ENCODE measurements around the gene KCNN3.
"Not testable (repeated sequence)": the region's sequence is repeated elsewhere in the genome, so short reads cannot be mapped to it uniquely, and the experiment has no call there.

KCNN3 gene

DNA sequence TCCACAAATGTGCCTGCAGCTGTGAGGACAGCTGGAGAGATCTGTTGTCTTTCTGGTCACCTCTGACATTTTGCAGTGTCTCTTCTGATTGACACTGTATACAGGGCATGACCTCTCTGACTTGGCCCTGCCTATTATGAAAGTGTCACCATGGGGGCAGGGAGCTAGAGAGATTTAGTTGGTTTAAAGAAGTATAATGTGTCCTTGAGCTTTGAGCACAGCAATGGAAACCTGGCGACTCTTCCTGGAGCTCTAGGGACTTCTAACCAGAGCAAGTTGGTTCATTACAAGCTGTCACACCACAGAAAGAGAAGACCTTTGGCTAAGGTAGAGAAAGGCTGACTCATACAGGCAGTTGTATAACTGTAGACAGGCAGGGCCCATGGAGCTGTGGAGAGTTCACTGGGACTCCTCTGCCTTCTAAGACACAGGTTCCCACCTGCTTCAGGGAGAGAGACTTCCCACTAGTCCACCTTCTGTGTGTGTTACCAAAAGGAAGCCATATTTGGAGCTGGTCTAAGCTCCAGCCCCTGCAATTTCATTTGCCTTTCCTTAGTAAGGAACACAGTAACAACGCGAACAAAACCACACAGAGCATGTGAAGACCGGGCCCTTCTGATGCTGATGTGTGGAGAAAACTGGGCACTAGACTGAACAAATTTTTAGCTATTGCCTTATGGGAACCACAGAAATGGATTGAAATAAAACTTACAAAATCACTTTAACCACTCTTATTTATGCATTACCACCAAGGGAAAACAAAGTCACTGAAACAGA lies 171.6 kb downstream of the KCNN3 start:
- peak; percentile 16 for DNase-seq (ENCODE audit: low spot score)

DNA sequence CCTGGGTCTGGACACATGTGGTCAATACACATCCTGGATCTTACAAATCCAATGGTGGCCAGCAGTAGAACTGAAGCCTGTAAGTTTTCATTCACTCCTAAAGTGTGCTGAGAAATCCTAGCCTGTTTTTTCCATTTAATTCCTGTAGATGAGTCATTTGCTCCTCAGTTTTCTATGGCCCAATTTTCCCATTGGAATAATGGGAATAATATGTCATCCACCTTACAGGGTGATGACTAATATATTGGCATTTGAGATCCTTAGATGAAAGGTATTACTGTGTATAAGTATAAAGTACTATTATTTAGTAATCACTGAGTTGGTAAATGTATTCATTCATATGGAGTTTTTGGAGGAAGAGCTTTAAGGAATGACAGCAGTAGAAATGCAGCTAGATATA lies 172.4 kb downstream of the KCNN3 start:
- peak; percentile 61 for DNase-seq (ENCODE audit: low spot score)

GRCh38 chr1:154696456-154696855 lies 173.6 kb downstream of the KCNN3 start:
- DNase-seq (ENCODE audit: low spot score), result no peak

GRCh38 chr1:154695985-154696384 lies 174.1 kb downstream of the KCNN3 start:
- DNase-seq (ENCODE audit: low spot score), result no peak

- no peak for DNase-seq (ENCODE audit: low spot score)
Observed at GRCh38 chr1:154694995-154695394, 175.1 kb downstream of the KCNN3 start.

GRCh38 chr1:154689083-154689482 lies 181.0 kb downstream of the KCNN3 start:
- no peak for DNase-seq (ENCODE audit: low spot score)

DNA sequence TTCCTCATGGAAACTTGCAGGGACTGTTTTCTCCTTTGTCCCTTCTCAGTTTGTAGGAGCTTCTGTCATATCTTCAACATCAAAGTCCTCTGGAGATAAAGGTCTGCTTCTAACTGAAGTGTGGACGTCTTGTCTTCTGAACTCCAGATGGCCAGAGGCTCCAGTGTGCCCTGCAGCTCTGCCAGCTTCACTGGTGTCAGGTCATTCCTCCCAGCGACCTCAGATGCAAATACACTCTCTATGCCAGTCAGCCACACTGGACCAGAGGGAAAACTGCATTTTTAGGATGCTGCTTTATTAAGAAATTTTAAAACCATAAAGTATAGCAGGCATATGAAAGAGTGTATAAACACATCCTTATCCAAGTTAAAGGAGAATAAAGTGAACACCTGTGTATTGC lies 183.6 kb downstream of the KCNN3 start:
- DNase-seq (ENCODE audit: low spot score), result no peak

GRCh38 chr1:154683820-154684219 lies 186.3 kb downstream of the KCNN3 start:
- no peak for DNase-seq (ENCODE audit: low spot score)

DNA sequence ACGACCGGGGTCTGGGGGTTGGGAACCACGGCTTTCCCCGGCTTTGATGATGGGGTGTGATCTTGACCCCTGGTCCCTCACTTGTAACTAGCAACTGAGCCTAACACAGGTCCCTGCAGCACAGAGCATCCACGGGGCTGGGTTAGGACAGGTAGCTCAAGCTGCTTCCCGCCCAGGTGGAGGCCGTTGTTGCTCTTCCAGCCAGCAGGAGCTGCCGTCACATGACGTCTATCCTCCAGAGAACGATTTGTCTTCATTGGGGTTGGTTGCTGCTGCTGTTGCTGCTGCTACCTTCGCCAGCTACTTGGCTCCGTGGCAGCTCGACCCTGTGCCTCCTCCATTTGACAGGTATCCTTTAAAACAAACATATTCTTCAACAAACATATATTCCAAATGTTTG lies 187.8 kb downstream of the KCNN3 start:
- DNase-seq (ENCODE audit: low spot score), result no peak

DNA sequence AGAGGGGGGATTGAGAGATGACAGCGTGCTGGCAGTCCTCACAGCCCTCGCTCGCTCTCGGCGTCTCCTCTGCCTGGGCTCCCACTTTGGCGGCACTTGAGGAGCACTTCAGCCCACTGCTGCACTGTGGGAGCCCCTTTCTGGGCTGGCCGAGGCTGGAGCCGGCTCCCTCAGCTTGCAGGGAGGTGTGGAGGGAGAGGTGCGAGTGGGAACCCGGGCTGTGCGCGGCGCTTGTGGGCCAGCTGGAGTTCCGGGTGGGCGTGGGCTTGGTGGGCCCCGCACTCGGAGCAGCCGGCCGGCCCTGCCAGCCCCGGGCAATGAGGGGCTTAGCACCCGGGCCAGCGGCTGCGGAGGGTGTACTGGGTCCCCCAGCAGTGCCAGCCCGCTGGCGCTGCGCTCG lies 192.2 kb downstream of the KCNN3 start:
- not testable (repeated sequence) for DNase-seq (ENCODE audit: low spot score)

GRCh38 chr1:154676847-154677246 lies 193.2 kb downstream of the KCNN3 start:
- not testable (repeated sequence) for DNase-seq (ENCODE audit: low spot score)

- DNase-seq (ENCODE audit: low spot score), result not testable (repeated sequence)
Observed at GRCh38 chr1:154674456-154674855, 195.6 kb downstream of the KCNN3 start.

GRCh38 chr1:154672245-154672644 lies 197.8 kb downstream of the KCNN3 start:
- not testable (repeated sequence) for DNase-seq (ENCODE audit: low spot score)

DNA sequence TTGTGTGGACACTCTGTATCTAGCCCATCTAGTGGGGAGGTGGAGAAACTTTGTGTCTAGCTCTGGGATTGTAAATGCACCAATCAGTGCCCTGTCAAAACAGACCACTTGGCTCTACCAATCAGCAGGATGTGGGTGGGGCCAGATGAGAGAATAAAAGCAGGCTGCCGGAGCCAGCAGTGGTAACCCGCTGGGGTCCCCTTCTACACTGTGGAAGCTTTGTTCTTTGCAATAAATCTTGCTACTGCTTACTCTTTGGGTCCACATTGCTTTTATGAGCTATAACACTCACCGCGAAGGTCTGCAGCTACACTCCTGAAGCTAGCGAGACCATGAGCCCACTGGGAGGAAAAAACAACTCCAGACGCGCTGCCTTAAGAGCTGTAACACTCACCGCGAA lies 198.7 kb downstream of the KCNN3 start:
- DNase-seq (ENCODE audit: low spot score), result not testable (repeated sequence)

- DNase-seq (ENCODE audit: low spot score), result not testable (repeated sequence)
Observed at GRCh38 chr1:154670310-154671270, 199.5 kb downstream of the KCNN3 start.

DNA sequence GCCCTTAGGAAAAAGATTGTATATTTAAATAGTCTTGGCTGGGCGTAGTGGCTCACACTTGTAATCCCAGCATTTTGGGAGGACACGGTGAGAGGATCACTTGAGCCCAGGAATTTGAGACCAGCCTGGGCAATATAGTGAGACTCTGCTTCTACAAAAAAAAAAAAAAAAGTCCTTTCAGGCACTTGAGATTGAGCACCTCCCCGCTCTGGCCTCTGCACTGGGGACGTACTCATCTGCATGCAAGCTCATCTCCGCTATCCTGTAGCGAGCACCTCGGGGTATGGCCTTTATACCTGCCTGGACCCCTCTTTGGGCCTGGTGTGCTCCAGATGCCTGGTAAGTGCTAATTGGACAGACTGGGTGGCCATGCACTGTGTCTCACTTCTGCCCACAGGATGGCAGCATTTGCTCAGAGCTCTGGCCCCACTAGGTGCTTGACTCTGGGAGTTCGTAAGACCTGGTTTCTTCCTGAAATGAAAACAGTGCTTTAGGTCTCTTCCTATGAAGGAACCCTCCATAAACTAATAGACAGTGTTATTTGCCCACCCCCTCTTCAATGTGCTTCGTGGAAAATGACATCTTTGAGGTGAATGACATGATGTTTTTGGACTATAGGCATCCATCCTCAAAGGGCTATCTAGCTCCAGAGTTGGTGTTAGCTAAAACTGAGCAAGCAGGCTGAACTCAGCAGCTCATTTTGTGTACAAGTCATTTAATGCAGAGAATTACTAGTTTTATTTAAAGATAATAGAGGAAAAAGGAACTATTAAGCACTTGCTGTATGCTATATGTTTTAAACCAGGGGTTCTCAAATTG lies 200.4 kb downstream of the KCNN3 start:
- DNase-seq (ENCODE audit: low spot score), result peak; percentile 56

- DNase-seq (ENCODE audit: low spot score), result no peak
Observed at GRCh38 chr1:154666051-154666790, 203.9 kb downstream of the KCNN3 start.

- DNase-seq (ENCODE audit: low spot score), result no peak
Observed at GRCh38 chr1:154664331-154665002, 205.6 kb downstream of the KCNN3 start.

DNA sequence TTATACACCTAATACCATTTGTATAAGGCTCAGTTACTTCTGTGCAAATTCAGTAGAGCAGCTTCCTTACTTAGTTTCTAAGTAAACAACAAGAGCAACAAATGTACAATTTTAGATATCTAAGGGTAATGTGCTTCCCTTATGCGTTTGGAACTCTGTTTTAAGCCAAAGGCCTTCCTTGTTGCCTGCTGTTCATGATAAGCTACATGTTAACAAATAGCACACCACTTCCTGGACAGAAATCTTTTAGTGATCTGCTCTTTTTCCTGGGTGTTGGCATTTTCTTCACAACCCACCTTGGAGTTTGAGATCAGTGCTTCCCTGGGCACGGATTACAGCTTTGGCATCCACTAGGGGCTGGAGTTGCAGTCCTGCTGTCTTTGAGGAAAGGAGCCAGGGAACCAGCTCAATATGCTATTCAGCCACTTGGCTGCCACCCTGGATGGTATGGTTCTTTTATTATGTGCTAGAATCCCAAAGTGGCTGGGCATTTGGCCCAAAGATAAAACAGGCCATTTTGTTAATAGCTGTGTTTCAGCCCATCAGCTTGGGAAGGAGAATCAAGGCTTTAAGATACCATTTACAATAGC lies 206.5 kb downstream of the KCNN3 start:
- DNase-seq (ENCODE audit: low spot score), result no peak

DNA sequence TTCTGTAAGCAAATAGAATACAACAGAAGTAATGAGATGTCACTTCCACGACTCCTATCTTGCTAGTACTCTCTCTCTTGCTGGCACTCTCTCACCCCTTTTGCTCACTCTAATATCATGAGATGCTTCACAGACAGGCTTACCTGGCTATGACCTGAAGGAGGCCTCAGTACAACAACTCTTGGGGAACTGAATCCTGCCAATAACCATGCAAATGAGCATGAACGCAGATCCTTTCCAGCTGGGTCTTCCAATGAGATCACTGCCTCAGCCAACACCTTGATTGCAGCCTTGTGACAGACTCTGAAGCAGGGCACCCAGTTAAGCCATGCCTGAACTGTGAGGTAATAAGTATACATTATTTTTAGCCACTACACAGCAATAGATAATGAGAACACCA lies 209.0 kb downstream of the KCNN3 start:
- DNase-seq (ENCODE audit: low spot score), result no peak

Measured in SW480 (cell line).